RPMI8226 (cell line): ENCODE measurements around the gene NSMCE3.
"Not testable (repeated sequence)": the region's sequence is repeated elsewhere in the genome, so short reads cannot be mapped to it uniquely, and the experiment has no call there.

Source experiments
- DNase-seq: peaks from one replicate; pipeline ENCODE4 v3.0.0-alpha.2; 2015

The NSMCE3 gene

DNA sequence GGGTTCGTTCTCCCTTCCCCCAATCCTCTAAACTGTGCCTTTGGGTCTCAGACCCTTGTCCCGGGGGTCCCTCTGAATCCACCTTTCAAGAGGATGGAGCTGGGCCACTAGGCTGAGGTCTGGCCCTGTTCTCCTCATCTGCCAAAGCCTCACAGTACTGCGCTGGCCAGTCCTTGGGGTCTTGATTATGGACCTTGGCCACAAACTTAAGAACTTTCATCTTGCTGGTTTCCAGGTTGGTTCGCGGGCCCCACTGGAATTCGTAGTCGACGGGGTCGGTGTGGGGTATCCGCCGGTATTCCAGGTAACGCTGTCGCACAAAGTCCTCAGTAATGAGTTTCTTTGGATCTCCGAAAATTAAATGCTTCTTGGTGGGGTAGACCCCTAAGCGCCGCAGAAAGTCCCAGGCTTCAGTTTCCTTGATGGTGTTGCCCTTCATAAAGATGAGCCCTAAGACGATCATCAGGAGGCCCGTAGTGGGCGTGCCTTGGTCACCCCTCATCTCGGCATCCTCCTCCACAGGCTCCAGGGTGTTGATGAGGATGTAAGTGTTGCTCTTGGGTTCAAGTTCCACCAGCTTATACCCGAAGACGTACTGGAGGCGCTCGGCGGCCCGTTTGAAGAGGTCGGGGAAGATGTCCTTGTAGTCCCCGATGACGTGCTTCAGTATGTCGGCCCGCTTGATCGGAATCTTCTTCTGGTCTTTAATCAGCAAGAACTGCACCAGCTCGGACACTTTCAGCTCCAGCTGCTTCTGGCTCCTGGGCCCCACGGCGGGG, 727 bp downstream of the NSMCE3 start:
- DNase-seq: no peak

DNA sequence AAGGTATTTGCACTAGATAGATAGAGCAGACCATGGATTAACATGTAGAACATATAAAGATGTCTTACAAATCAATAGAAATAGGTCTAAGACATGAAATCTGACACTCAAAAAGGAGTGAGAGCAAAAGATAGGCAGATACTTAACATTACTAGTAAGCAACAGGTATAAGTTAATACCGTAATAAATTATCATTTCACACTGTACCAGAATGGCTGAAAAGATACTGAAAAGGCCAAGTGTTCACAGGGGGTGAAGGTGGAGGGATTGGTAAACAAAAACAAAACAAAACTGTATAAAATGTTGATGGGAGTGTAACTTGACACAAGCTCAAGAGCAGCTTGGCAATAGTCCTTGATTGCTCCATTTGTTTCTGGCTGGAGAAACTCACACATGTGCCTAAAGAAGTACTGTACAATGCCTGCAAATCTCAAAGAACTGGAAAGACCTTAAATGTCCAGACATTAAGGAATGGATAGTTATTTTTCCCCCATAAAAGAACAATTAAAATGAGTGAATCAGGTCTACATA, 3.5 kb downstream of the NSMCE3 start:
- no peak for DNase-seq

DNA sequence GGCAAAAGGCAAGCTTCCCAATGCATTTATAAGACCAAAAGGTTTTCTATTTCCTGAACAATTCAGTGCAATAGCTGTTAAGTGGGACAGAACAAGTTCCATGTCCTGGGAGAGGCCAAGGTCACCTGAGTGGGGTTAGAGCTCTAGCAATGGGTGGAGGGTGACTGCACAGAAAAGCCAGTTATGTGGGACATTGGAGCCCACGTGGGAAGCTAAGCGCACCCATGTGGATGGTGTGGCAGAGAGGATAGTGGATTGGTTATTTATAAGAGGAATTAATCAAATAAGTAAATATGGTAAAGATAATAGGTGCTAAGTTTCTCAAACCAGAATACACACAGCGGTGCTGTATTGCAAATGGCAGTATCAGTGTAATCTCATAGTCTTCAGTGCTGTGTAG, 6.3 kb downstream of the NSMCE3 start:
- DNase-seq: no peak

DNA sequence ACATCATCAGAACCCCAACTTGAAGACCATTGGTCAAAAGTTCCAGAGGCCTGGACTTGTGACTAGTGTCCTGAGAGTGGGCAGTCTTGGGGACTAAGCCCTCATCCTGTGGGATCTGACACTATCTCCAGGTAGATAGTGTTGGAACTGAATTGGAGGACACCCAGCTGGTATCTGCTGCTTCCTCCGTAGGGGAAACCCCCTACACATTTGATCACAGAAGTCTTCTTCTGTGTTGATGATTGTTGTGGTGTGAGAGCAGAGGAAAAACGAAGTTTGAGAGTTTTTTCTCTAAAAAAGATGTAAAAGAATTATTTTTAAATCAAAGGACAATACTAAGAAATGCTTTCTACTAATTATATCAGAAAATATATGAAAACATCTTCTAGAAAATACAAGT, 6.9 kb downstream of the NSMCE3 start:
- DNase-seq: no peak

DNA sequence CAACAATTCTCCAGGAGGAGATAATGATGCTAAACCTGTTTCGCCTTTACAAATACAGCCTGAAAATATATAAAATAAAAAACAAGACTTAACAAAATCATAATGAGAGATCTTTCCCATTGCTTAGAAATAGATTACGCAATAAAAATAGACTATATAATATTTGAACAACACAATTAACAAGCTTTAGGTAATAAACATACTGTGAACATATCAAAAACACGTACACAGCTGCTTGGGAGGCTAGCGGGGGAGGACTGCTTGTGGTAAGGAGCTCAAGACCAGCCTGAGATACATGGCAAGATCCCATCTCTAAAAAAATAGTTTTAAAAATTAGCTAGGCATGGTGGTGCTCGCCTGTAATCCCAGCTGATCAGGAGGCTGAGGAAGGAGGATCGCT, 8.7 kb downstream of the NSMCE3 start:
- DNase-seq: no peak

DNA sequence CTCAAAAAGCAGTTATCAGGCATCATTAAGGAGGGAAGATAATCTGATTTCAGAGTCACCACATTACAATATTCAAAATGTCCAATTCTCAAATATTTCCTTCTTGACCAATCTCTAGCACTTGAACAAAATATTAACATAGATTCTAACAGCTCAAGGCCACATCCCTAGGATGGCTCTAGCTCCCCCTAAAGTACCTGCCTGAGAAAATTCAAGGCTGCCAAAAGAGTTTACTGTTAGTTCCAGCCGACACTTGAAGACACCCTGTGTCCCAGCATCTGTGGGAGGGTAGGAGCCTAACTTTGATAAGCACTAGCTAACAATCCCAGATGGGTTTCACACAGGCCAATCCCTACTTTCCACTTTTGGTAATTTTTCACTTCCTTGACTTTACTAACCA, 10.4 kb downstream of the NSMCE3 start:
- DNase-seq: no peak

DNA sequence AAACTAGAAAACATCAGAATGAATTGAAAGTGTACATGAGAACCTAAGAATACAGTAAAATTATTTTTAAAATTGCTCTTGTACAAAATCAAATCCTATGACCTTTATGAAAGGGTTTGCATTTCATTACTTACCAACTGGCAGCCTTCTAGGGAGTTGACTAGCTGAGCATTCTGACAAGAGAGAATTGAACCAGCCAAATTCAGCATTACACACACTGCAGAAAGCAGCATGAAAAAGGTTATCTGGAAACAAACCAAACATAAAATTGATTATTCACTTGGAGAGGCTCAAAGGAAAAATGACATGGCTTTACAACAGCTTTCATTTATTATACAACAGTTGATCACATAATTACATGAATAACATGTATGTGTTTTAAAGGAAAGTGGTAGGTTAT, 17.4 kb downstream of the NSMCE3 start:
- no peak for DNase-seq

DNA sequence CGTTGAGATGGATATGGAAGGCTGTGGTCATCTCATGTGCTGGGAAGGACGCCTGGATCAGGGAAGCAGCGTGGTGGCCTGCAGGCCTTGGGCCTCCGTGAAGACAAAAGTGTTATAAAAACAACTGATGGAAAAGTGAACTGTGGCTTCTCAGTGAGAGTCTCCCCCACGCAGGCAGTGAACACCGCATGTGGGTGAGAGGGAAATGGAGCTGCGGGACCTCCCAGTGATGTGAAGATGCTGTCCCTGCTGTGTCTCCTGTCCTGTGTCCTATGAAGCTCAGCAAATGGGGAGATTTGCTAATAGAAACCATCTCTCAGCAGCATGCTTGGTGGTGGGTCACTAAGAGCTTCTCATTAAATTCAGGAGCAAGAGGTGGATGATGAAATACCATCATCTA, 25.1 kb downstream of the NSMCE3 start:
- no peak for DNase-seq

DNA sequence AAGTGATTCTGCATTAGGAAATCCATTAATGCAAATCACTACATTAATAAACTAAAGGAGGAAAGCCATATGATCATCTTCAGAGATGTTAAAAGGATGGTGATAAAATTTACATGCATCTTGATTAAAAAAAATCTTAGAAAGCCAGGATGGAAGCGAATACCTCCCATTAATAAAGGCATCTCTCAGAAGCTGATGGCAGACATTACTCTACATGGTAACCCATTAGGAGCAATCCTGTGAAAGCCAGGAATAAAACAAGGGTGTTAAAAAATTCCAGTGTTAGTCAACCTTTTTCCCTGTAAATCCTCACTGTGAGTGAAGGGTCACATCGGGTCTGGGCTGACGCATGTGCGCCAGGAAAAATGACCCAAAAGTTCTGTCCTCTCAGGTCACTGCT, 25.5 kb downstream of the NSMCE3 start:
- DNase-seq: no peak

DNA sequence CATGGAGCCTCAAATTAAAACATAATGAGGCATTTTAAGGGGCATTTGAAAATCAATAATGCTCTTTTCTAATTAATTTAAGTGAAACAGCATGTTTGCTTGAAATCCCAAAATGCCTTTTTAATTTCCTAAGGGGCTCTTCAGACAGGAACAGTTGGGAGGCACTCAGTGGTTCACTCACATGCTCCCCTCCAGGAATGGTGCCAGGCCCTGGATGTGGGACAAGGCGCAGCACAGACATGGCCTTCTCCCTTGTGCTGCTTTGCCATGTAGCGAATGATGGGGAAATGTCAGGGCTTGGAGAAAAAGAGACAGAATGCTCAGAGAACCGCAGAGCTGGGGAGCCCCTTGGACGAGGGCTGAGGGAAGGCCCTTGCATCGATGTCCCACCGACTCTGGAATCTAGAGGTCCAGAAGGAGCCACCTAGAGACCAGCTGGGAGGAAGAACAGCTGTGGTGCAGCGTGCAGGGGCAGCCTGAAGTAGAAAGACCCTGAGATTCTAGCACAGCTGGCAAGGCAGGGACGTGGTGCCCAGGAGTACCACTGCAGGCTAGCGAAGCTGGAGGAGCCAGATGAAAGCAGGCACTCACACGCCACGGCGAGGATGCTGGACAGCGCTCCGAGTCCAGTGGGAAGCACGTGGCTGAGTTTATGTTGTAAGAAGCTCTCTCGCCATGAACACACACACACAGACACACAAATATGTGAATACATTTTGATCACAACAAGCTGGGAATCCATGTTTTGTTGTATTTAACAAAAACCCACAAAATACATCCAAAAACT, 27.0 kb downstream of the NSMCE3 start:
- no peak for DNase-seq

DNA sequence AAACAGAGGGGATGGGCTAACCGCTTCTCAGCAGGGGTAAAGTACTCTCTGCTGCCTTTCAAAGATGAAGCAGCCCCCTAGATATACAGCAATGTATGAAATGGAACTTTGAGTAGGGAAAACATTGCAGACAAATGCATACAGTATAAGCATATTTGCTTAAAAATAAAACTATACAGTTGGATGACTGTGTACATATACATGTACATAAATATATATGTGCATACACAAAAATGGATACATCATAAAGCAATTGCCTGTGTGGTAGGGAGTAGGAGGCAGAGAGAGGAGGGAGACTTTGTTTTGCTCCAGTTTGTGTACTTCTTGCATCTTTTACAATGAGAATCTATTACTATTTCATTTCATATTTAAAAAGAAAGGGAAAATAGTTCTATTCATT, 28.4 kb downstream of the NSMCE3 start:
- DNase-seq: no peak

DNA sequence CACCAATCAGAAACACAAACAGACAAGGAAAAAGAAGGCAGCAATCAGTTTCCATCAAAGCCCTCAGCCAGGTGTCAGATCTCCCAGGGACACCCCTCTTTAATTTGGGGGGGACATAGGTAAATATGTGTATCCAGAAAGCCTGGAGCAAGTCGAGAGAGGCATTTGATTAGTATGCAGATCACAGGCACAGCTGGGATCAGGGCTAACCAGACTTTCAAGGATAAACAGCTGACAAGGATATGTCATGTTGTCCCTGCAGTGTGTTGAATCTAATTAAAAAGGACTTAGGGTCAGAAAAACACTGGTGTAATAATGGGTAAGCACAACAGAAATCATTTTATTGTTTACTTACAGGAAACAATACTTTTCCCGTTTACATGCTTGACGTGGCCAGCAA, 30.2 kb downstream of the NSMCE3 start:
- no peak for DNase-seq

DNA sequence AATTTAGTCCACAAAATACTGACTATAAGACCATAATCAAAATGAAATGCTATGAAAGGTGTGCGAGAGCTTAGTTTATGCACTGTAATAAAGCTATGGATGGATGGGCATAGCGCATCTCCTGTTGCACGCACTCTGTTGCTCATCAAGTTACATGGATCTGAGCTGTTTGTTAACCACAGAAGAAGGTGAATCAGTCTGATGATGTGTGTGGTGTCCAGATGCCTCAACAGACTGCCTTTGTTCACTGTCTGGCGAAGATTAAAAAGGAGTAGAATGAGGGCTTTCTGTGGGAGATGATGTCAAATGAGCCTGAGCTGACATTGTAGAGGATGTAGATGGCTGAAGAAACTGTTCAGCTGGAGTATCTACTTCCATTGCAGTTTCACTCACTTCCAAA, 36.1 kb downstream of the NSMCE3 start:
- no peak for DNase-seq

DNA sequence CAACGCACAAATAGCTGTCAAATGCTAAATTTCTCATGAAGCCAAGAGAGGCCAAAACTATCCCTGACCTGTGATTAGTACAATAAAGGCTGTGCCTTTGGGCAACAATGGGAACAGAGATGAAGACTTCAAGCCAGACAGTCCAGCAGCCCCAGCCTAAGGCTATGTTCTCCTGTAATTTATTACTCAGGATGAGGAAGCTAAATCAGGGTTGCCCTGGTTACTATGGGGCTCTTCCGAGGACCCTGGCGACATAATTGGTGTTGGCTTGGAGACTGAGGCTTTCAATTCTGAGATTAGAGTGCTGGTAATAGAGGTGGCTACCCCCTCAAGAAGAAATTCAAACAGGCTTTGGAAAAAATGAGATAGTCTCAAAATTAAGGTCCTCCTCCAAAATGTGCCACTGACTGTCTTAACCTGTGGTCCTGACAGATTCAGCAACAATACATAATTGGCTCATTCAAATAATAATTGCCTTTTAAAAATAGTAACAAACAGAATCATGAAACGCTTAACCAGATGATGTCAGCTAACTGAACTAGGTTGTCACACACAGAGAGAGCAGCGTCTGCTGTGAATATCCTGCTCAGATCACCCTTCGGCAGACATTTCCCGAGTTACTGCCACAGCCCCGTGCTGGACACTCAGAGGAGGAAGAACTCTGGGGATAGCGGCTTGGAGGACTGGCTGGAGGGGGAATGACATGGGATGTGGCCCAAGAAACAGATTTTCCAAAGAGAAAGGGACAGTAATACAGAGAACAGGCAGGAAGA, 43.0 kb downstream of the NSMCE3 start:
- DNase-seq: no peak

DNA sequence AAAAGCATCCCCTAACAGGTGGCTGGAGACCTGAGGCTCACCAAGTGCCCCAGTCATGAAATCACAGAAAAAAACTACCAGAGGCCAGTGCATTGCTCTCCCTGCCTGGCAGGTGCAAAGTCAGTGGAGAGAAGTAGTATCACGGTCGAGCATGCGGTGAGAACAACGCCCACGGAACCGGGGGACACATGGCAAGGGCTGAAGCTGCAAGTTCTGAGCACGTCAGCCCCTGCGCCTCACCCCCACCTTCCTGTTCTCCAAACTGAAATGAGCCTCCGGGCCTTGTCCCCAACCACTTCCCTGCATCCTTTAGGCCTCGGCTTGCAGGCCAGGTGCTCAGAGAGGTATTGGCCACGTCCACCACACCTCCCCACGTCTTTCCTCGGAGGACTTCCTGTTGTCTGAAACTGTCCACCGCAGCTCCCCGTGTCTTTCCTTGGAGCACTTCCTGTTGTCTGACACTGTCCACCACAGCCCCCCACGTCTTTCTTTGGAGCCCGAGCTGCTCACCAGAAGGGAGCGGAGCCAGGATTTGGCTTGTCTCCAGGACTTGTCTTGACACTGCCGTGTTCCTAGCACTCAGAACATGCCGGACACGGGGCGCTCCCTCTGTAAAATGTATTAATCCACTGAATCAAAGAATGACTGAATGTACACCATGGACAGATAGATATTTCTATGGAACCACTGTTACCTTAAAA, 43.9 kb downstream of the NSMCE3 start:
- no peak for DNase-seq

DNA sequence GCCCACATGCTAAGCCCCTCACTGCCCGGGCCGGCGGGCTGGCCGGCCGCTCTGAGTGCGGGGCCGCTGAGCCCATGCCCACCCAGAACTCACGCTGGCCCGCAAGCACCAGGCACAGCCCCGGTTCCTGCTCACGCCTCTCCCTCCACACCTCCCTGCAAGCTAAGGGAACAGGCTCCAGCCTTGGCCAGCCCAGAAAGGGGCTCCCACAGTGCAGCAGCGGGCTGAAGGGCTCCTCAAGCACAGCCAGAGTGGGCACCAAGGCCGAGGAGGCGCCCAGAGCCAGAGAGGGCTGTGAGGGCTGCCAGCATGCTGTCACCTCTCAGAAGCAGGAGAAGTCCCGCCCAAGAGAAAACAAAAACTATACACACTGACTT, 44.6 kb downstream of the NSMCE3 start:
- DNase-seq: not testable (repeated sequence)

DNA sequence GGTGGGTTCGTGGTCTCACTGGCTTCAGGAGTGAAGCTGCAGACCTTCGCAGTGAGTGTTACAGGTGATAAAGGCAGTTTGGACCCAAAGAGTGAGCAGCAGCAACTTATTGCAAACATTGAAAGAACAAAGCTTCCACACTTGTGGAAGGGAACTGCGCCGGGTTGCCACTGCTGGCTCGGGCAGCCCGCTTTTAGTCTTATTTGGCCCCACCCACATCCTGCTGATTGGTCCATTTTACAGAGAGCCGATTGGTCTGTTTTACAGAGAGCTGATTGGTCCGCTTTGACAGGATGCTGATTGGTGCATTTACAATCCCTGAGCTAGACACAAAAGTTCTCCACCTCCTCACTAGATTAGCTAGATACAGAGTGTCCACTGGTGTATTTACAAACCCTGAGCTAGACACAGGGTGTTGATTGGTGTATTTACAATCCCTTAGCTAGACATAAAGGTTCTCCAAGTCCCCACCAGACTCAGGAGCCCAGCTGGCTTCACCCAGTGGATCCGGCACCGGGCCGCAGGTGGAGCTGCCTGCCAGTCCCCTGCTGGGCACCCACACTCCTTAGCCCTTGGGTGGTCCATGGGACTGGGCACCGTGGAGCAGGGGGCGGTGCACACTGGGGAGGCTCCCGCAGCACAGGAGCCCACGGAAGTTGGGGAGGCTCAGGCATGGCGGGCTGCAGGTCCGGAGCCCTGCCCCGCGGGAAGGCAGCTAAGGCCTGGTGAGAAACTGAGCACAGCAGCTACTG, 45.2 kb downstream of the NSMCE3 start:
- not testable (repeated sequence) for DNase-seq

DNA sequence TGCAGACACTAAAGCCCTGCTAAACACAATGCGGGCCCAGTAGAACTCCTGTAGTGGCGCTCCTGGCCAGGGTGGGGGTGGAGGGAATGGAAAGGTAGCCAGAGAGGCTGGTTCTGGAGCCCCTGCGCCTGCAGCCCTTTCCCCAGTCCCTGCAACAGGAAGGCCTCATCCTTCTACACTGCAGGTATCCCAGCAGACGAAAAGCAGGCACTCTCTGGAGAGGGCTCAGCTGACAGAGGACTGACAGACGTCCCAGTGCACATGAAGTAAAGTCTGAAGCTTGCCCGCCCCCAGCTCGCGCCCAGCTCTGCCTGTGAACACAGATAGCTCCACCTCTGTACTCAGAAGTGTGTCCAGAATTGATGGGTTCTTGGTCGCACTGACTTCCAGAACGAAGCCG, 46.0 kb downstream of the NSMCE3 start:
- no peak for DNase-seq

DNA sequence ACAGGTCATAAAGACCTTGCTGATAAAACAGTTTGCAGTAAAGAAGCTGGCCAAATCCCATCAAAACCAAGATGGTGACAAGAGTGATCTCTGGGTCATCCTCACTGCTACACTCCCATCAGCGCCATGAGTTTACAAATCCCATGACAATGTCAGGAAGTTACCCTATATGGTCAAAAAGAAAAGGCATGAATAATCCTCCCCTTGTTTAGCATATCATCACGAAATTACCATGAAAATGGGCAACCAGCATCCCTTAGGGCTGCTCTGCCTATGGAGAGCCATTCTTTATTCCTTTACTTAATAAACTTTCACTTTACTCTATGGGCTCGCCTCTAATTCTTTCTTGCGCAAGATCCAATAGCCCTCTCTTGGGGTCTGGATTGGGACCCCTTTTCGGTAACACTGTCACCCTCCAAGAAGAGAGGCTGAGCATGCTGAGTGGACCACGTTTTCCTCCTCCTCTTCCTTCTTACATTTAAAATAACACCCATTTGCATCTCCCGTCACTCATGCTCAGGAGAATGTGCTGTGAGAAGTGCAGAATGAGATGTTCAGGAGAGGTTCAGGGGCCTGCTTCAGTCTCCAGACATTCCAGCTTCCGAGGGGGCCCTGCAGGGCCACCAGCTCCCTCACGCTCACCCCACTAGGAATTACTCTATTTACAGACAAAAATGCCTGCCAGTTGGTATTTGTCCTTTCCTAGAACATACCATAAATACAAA, 47.3 kb downstream of the NSMCE3 start:
- DNase-seq: no peak

DNA sequence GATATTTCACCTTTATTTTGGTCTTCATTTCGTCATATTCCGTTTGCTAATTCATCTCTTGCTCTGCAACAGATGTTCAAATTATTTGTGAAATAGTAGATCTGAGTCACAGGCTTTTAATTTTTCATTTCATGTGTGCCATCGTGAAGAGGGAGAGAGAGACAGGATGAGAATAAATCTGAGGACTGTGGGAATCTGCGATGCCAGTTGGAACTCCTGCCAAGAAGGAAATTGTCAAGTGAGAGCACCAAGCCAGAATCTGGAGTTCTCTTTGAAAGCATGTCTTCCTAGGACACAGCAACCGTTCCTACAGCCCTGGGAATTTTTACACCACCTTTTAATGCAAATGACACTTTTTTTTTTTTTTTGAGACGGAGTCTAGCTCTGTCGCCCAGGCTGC, 48.8 kb downstream of the NSMCE3 start:
- DNase-seq: no peak

DNA sequence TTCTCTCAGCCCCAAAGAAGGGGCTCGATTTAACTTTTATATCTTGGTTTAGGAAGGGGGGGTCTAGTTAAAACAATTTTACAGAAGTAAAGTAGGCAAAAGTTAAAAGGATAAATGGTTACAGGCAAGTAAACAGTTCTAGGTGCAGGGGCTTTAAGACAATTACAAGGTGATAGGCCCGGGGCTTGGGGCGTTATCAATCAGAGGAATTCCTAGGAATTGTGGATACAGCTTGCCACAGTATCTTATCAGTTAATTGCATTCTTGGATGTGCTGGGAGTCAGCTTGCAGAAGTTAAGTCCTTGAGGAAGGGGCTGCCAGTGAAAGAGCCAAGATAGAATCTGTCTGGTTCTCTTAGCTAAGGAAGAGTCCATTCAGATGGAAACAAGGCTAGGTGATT, 52.7 kb downstream of the NSMCE3 start:
- no peak for DNase-seq
